ENCODE measurements around the gene PLXND1.

DNA sequence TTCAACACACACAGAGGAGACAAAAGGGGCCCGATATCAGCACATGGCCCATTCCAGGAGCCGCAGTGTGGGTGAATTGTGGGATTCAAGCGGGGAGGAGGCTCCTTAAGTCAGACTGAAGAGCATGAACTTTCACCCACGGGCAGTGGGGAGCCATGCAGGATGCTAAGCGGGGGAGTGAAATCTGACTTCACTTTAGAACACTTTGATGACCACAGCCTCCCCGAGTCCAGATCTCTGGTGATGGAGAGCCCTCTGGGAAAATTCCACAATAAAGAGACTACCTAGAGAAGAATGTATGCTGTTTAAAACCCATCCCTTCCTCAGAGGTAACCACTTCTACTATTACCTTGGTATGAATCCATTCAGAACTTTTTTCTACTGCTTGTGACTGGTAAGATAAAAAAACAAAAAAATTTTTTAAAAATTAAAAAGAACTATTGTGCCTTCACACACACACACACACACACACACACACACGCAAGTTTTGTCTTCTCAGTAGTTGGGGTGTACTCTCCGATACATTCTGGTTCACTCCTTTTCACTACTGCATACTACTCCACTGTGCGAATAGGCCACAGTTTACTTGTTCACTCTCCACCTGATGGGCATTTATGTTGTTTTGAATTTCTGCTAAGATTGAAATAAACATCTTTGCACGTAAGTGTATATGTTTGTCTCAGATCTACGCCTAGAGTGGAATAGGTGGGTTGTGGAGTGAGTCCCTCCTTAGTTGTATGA, 65.5 kb downstream of the PLXND1 start:
- TF ChIP-seq, protein P1, sequence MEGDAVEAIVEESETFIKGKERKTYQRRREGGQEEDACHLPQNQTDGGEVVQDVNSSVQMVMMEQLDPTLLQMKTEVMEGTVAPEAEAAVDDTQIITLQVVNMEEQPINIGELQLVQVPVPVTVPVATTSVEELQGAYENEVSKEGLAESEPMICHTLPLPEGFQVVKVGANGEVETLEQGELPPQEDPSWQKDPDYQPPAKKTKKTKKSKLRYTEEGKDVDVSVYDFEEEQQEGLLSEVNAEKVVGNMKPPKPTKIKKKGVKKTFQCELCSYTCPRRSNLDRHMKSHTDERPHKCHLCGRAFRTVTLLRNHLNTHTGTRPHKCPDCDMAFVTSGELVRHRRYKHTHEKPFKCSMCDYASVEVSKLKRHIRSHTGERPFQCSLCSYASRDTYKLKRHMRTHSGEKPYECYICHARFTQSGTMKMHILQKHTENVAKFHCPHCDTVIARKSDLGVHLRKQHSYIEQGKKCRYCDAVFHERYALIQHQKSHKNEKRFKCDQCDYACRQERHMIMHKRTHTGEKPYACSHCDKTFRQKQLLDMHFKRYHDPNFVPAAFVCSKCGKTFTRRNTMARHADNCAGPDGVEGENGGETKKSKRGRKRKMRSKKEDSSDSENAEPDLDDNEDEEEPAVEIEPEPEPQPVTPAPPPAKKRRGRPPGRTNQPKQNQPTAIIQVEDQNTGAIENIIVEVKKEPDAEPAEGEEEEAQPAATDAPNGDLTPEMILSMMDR (IDR thresholded peaks at IDR 0.05; ENCODE audit: poor library complexity, severe bottlenecking) = no peak
- no peak for TF ChIP-seq TAF1 (IDR thresholded peaks at IDR 0.05; ENCODE audit: low read depth)
- no peak for TF ChIP-seq EZH2 (IDR thresholded peaks at IDR 0.05; ENCODE audit: borderline replicate concordance, insufficient read depth, low read length, poor library complexity, severe bottlenecking)
- no peak for TF ChIP-seq EP300 (conservative IDR thresholded peaks at IDR 0.05; ENCODE audit: poor library complexity, severe bottlenecking)
- TF ChIP-seq, protein P2, sequence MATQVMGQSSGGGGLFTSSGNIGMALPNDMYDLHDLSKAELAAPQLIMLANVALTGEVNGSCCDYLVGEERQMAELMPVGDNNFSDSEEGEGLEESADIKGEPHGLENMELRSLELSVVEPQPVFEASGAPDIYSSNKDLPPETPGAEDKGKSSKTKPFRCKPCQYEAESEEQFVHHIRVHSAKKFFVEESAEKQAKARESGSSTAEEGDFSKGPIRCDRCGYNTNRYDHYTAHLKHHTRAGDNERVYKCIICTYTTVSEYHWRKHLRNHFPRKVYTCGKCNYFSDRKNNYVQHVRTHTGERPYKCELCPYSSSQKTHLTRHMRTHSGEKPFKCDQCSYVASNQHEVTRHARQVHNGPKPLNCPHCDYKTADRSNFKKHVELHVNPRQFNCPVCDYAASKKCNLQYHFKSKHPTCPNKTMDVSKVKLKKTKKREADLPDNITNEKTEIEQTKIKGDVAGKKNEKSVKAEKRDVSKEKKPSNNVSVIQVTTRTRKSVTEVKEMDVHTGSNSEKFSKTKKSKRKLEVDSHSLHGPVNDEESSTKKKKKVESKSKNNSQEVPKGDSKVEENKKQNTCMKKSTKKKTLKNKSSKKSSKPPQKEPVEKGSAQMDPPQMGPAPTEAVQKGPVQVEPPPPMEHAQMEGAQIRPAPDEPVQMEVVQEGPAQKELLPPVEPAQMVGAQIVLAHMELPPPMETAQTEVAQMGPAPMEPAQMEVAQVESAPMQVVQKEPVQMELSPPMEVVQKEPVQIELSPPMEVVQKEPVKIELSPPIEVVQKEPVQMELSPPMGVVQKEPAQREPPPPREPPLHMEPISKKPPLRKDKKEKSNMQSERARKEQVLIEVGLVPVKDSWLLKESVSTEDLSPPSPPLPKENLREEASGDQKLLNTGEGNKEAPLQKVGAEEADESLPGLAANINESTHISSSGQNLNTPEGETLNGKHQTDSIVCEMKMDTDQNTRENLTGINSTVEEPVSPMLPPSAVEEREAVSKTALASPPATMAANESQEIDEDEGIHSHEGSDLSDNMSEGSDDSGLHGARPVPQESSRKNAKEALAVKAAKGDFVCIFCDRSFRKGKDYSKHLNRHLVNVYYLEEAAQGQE (IDR thresholded peaks at IDR 0.05; ENCODE audit: borderline replicate concordance) = no peak
- TF ChIP-seq POLR2AphosphoS5 (IDR thresholded peaks at IDR 0.05) = no peak
- TF ChIP-seq RAD21 (conservative IDR thresholded peaks at IDR 0.05) = no peak
- TF ChIP-seq MXI1 (conservative IDR thresholded peaks at IDR 0.05; ENCODE audit: poor library complexity, severe bottlenecking) = no peak
- TF ChIP-seq SMC3 (conservative IDR thresholded peaks at IDR 0.05; ENCODE audit: poor library complexity) = no peak
